Stimulated activated effector memory CD8-positive, alpha-beta T cell treated with anti-CD3 and anti-CD28 coated beads, Interleukin-12 subunit alpha, Interleukin-12 subunit beta, amount 100 ng/mL, for 72 hours (primary cell): ENCODE measurements around the gene GKN1.

Source experiments
- ATAC-seq: fragments of 150-1000 bp; cut with Tn5 transposase; 2 replicates; pipeline ENCODE4 v1.10.0; 2021
- DNase-seq, 2 donors: peaks; one replicate each; pipeline ENCODE4 v3.0.0; 2021 to 2022; ENCODE audit warnings: low spot score in 2 of 2
- H3K27ac Mint-ChIP-seq: one replicate; pipeline ENCODE4 v1.8.0; 2022; ENCODE audit warnings: mild to moderate bottlenecking, mixed read lengths
- H3K36me3 Mint-ChIP-seq: one replicate; pipeline ENCODE4 v1.8.0; 2022; ENCODE audit warnings: mild to moderate bottlenecking, mixed read lengths
- H3K4me1 Mint-ChIP-seq: one replicate; pipeline ENCODE4 v1.8.0; 2022; ENCODE audit warnings: mixed read lengths
- H3K4me3 Mint-ChIP-seq: one replicate; pipeline ENCODE4 v1.8.0; 2022; ENCODE audit warnings: mild to moderate bottlenecking, mixed read lengths
- H3K9me3 Mint-ChIP-seq: one replicate; pipeline ENCODE4 v1.8.0; 2022; ENCODE audit warnings: mixed read lengths

GKN1 gene

GRCh38 chr2:68974251-68974650 is at the start of gene GKN1:
Gene GKN1, plus strand, starts transcription at chr2:68974636. Its CDS starts 42 bp downstream, at chr2:68974678.
- Mint-ChIP-seq H3K27ac (no peak within 1 kb of the TSS), H3K9me3 (no peaks in the 10 kb centered on the region), H3K4me3 (no peak within 1 kb of the TSS), H3K36me3 (no peaks in the 10 kb centered on the region), H3K4me1 (no peaks in the 10 kb centered on the region)
- no peak for DNase-seq
- no peak for ATAC-seq

- Mint-ChIP-seq H3K4me3 (no peak overlapping the region), H3K27ac (no peak overlapping the region), H3K9me3 (no peaks in the 10 kb centered on the region), H3K36me3 (no peaks in the 10 kb centered on the region), H3K4me1 (no peaks in the 10 kb centered on the region)
- peak in 1 of 2 donors; percentile 38 for DNase-seq
- ATAC-seq = peak; percentile 67
Measured at GRCh38 chr2:68925295-68925896, 49.0 kb upstream of the GKN1 start.

- ATAC-seq (no peak), DNase-seq (no peak)
- Mint-ChIP-seq H3K9me3 (peaks cover 2% of the 10 kb centered on the region), H3K27ac (no peak overlapping the region), H3K36me3 (no peaks in the 10 kb centered on the region), H3K4me3 (no peak overlapping the region), H3K4me1 (no peaks in the 10 kb centered on the region)
Measured at GRCh38 chr2:68926796-68927195, 47.6 kb upstream of the GKN1 start.

GRCh38 chr2:68931149-68931711 is 43.2 kb upstream of the GKN1 start:
- Mint-ChIP-seq H3K27ac (no peak overlapping the region), H3K4me1 (no peaks in the 10 kb centered on the region), H3K9me3 (peaks cover 2% of the 10 kb centered on the region), H3K4me3 (no peak overlapping the region), H3K36me3 (no peaks in the 10 kb centered on the region)
- peak; percentile 55 for ATAC-seq
- DNase-seq = no peak

GRCh38 chr2:68931799-68932198 is 42.6 kb upstream of the GKN1 start:
- DNase-seq = no peak
- no peaks in the 10 kb centered on the region for H3K36me3 Mint-ChIP-seq

GRCh38 chr2:68932402-68932801 is 42.0 kb upstream of the GKN1 start:
- Mint-ChIP-seq H3K4me1 (no peaks in the 10 kb centered on the region), H3K9me3 (peaks cover 2% of the 10 kb centered on the region), H3K4me3 (no peak overlapping the region), H3K27ac (no peak overlapping the region), H3K36me3 (no peaks in the 10 kb centered on the region)
- no peak for DNase-seq
- no peak for ATAC-seq

More at GRCh38 chr2:68931799-68932198, 42.6 kb upstream of the GKN1 start:
- Mint-ChIP-seq H3K4me3 (no peak overlapping the region), H3K27ac (no peak overlapping the region), H3K4me1 (no peaks in the 10 kb centered on the region), H3K9me3 (peaks cover 2% of the 10 kb centered on the region)
- ATAC-seq = no peak

GRCh38 chr2:68934021-68934420 is 40.4 kb upstream of the GKN1 start:
- ATAC-seq = no peak
- no peaks in the 10 kb centered on the region for H3K36me3 Mint-ChIP-seq
- DNase-seq = no peak
- peaks cover 2% of the 10 kb centered on the region for H3K9me3 Mint-ChIP-seq
- H3K4me1 Mint-ChIP-seq = no peaks in the 10 kb centered on the region
- no peak overlapping the region for H3K27ac Mint-ChIP-seq
- no peak overlapping the region for H3K4me3 Mint-ChIP-seq

- H3K9me3 Mint-ChIP-seq = peaks cover 2% of the 10 kb centered on the region
- DNase-seq (no peak), ATAC-seq (no peak)
- no peak overlapping the region for H3K4me3 Mint-ChIP-seq
- H3K4me1 Mint-ChIP-seq = peaks cover 8% of the 10 kb centered on the region
- no peak overlapping the region for H3K27ac Mint-ChIP-seq
- no peaks in the 10 kb centered on the region for H3K36me3 Mint-ChIP-seq
Measured at GRCh38 chr2:68935471-68935870, 39.0 kb upstream of the GKN1 start.

GRCh38 chr2:68936427-68936826 is 38.0 kb upstream of the GKN1 start:
- Mint-ChIP-seq H3K9me3 (peaks cover 3% of the 10 kb centered on the region), H3K4me1 (peaks cover 16% of the 10 kb centered on the region), H3K27ac (no peak overlapping the region), H3K36me3 (no peaks in the 10 kb centered on the region), H3K4me3 (no peak overlapping the region)
- DNase-seq = no peak
- no peak for ATAC-seq

GRCh38 chr2:68936889-68937288 is 37.5 kb upstream of the GKN1 start:
- peaks cover 3% of the 10 kb centered on the region for H3K9me3 Mint-ChIP-seq
- DNase-seq (no peak), ATAC-seq (no peak)

GRCh38 chr2:68937346-68938055 is 36.9 kb upstream of the GKN1 start:
- Mint-ChIP-seq H3K4me3 (no peak overlapping the region), H3K27ac (no peak overlapping the region), H3K4me1 (peaks cover 16% of the 10 kb centered on the region), H3K9me3 (peaks cover 3% of the 10 kb centered on the region), H3K36me3 (no peaks in the 10 kb centered on the region)
- no peak for ATAC-seq
- DNase-seq = no peak

More at GRCh38 chr2:68936889-68937288, 37.5 kb upstream of the GKN1 start:
- Mint-ChIP-seq H3K27ac (no peak overlapping the region), H3K4me3 (no peak overlapping the region), H3K36me3 (no peaks in the 10 kb centered on the region), H3K4me1 (peaks cover 16% of the 10 kb centered on the region)

- Mint-ChIP-seq H3K36me3 (no peaks in the 10 kb centered on the region), H3K27ac (no peak overlapping the region), H3K9me3 (peaks cover 3% of the 10 kb centered on the region), H3K4me3 (no peak overlapping the region), H3K4me1 (peaks cover 16% of the 10 kb centered on the region)
- ATAC-seq = no peak
- DNase-seq = no peak
Measured at GRCh38 chr2:68938938-68939337, 35.5 kb upstream of the GKN1 start.

GRCh38 chr2:68939962-68940361 is 34.5 kb upstream of the GKN1 start:
- peaks cover 16% of the 10 kb centered on the region for H3K4me1 Mint-ChIP-seq
- ATAC-seq = no peak

GRCh38 chr2:68940369-68940768 is 34.1 kb upstream of the GKN1 start:
- H3K4me3 Mint-ChIP-seq = no peak overlapping the region
- DNase-seq (no peak), ATAC-seq (peak; percentile 88)
- H3K9me3 Mint-ChIP-seq = peaks cover 3% of the 10 kb centered on the region
- peaks cover 16% of the 10 kb centered on the region for H3K4me1 Mint-ChIP-seq
- no peak overlapping the region for H3K27ac Mint-ChIP-seq
- no peaks in the 10 kb centered on the region for H3K36me3 Mint-ChIP-seq

More at GRCh38 chr2:68939962-68940361, 34.5 kb upstream of the GKN1 start:
- Mint-ChIP-seq H3K4me3 (no peak overlapping the region), H3K27ac (no peak overlapping the region), H3K36me3 (no peaks in the 10 kb centered on the region), H3K9me3 (peaks cover 3% of the 10 kb centered on the region)
- no peak for DNase-seq

GRCh38 chr2:68942827-68943226 is 31.6 kb upstream of the GKN1 start:
- no peak for ATAC-seq
- H3K4me1 Mint-ChIP-seq = peaks cover 16% of the 10 kb centered on the region
- peaks cover 3% of the 10 kb centered on the region for H3K9me3 Mint-ChIP-seq
- H3K36me3 Mint-ChIP-seq = no peaks in the 10 kb centered on the region
- no peak for DNase-seq
- no peak overlapping the region for H3K4me3 Mint-ChIP-seq
- no peak overlapping the region for H3K27ac Mint-ChIP-seq
